Caki2 (cell line): ENCODE measurements around the gene KLF4. TPM values are rescaled to one million over a fixed set of nuclear protein-coding genes. Genes with fewer than 3 reads are reported as not detected.
A peak's percentile ranks its signal among the peaks of the same experiment; 100 is the strongest.
"Not testable (repeated sequence)": the region's sequence is repeated elsewhere in the genome, so short reads cannot be mapped to it uniquely, and the experiment has no call there.

Source experiments
- DNase-seq: peaks from one replicate; pipeline ENCODE4 v3.0.0-alpha.2; 2015; ENCODE audit warnings: low read depth
- in situ Hi-C: cut with HindIII; loops from 2 replicates; pipeline ENCODE4 v1.10.0; 2016; ENCODE audit warnings: low sequenced_read_pairs, low pct_unique_long_range_greater_than_20kb, mixed read lengths
- total RNA-seq: library from RNA; depleted of rRNA; stranded (reverse); fragments of >200 nt; shearing (Covaris generic); gene quantifications from 2 replicates; pipeline ENCODE4 v1.2.3, GENCODE V29; 2014; ENCODE audit warnings: low replicate concordance; rRNA removed

KLF4 gene
- total RNA-seq: 3.5 and 8.0 TPM in 2 replicates

GRCh38 chr9:107489687-107490605 is at the start of gene KLF4:
Gene KLF4 (minus strand): TSS chr9:107489769. CDS start chr9:107489172, 597 bp downstream.
- in situ Hi-C loops: no loop called here
- peak; percentile 88 for DNase-seq

GRCh38 chr9:107536462-107536861 is 46.9 kb upstream of the KLF4 start:
- DNase-seq: no peak
- in situ Hi-C loops: no loop called here

- in situ Hi-C loops: no loop called here
- no peak for DNase-seq
Measured at GRCh38 chr9:107534510-107535078, 45.0 kb upstream of the KLF4 start.

GRCh38 chr9:107530679-107531078 is 41.1 kb upstream of the KLF4 start:
- in situ Hi-C loops: no loop called here
- DNase-seq: no peak

- DNase-seq: no peak
- in situ Hi-C loops: no loop called here
Measured at GRCh38 chr9:107528686-107529085, 39.1 kb upstream of the KLF4 start.

GRCh38 chr9:107523539-107523938 is 34.0 kb upstream of the KLF4 start:
- in situ Hi-C loops: no loop called here
- DNase-seq: no peak

- in situ Hi-C loops: no loop called here
- no peak for DNase-seq
Measured at GRCh38 chr9:107520186-107520585, 30.6 kb upstream of the KLF4 start.

- in situ Hi-C loops: no loop called here
- no peak for DNase-seq
Measured at GRCh38 chr9:107518037-107518807, 28.7 kb upstream of the KLF4 start.

GRCh38 chr9:107513464-107514100 is 24.0 kb upstream of the KLF4 start:
- no peak for DNase-seq
- in situ Hi-C loops: no loop called here

GRCh38 chr9:107504585-107505455 is 15.3 kb upstream of the KLF4 start:
- peak; percentile 86 for DNase-seq
- in situ Hi-C loops: no loop called here

GRCh38 chr9:107502464-107502863 is 12.9 kb upstream of the KLF4 start:
- in situ Hi-C loops: no loop called here
- DNase-seq: no peak

- in situ Hi-C loops, DNase-seq: not testable (repeated sequence)
Measured at GRCh38 chr9:107500421-107501200, 11.0 kb upstream of the KLF4 start.

- DNase-seq: no peak
- in situ Hi-C loops: no loop called here
Measured at GRCh38 chr9:107496976-107497375, 7.4 kb upstream of the KLF4 start.

- DNase-seq: no peak
- in situ Hi-C loops: no loop called here
Measured at GRCh38 chr9:107492381-107492970, 2.9 kb upstream of the KLF4 start.

- DNase-seq: no peak
- in situ Hi-C loops: no loop called here
Measured at GRCh38 chr9:107491081-107492053, 1.8 kb upstream of the KLF4 start.
